ENCODE results near the gene RPS15. TPM values are rescaled to one million over a fixed set of nuclear protein-coding genes. Genes with fewer than 3 reads are reported as not detected.

The RPS15 gene
- total and polyA plus RNA-seq, 2 donors (not counting 3 experiments of a cell fraction or from before 2014, with no cell fraction given): 1,260 to 3,270 TPM

GRCh38 chr19:1478934-1479707 lies 40.9 kb downstream of the RPS15 start, which contains the start of gene C19orf25:
C19orf25 (minus strand) TSS chr19:1479215; CDS start chr19:1478903, 312 bp downstream.
- Histone ChIP-seq H2AFZ (ENCODE audit: low read depth, low read length) (peak within 1 kb of the TSS; percentile 97), H3K4me2 (ENCODE audit: insufficient read depth, low read length) (peak within 1 kb of the TSS; percentile 65), H3K9me1 (replicated peaks; ENCODE audit: control insufficient read depth, extremely low read depth, insufficient read depth, low read length) (no peaks in the 10 kb centered on the region), H3K27ac (ENCODE audit: insufficient read depth, low read depth, low read length) (peak within 1 kb of the TSS; percentile 15), H3K4me1 (ENCODE audit: control insufficient read depth, extremely low read depth, insufficient read depth, low read length) (peaks cover 3% of the 10 kb centered on the region), H3K36me3 (ENCODE audit: control insufficient read depth in 2 of 2, extremely low read depth in 1 of 2, insufficient read depth in 2 of 2, low read length in 2 of 2) (peaks cover 0 to 3% of the 10 kb centered on the region in 2 experiments), H4K20me1 (replicated peaks; ENCODE audit: control insufficient read depth, extremely low read depth, insufficient read depth, low read length) (no peaks in the 10 kb centered on the region), H3K9ac (replicated peaks; ENCODE audit: extremely low read depth, insufficient read depth, low read length) (peak within 1 kb of the TSS; percentile 64), H3K4me3 (replicated peaks in 1 of 3; ENCODE audit: insufficient read depth in 1 of 3, low read depth in 1 of 3, low read length in 3 of 3) (peak within 1 kb of the TSS; percentile 75 to 88 (median 75)), H3K27me3 (ENCODE audit: control insufficient read depth in 2 of 2, insufficient read depth in 2 of 2, low read length in 2 of 2) (no peaks in the 10 kb centered on the region), H3K79me2 (ENCODE audit: control insufficient read depth, insufficient read depth, low read length) (peaks cover 5% of the 10 kb centered on the region), H3K9me3 (replicated peaks; ENCODE audit: control insufficient read depth, insufficient read depth, low read length) (no peaks in the 10 kb centered on the region)
- FAIRE-seq (peak; percentile 95), DNase-seq (ENCODE audit: low read depth, low spot score) (peak; percentile 91)
- intact Hi-C loops (cut with micrococcal nuclease) (loop anchor here (1.0 kb wide), 1 partner anchor 11 kb away; the partner anchor contains the start of gene PCSK4), dilution Hi-C loops (cut with MboI; ENCODE audit: extremely low pct_ligation_motif_present, low sequenced_read_pairs) (no loop called here)
- ChIA-PET CTCF (no interaction called here), POLR2A (interaction anchor here (0.6 kb wide), 2 partner anchors 237 to 394 kb away, joined by 3 read pairs; no protein-coding TSS in a partner anchor)
- peak; percentile 76 for TF ChIP-seq POLR2AphosphoS5 (IDR thresholded peaks at IDR 0.05; ENCODE audit: insufficient read depth, low read depth, low read length)
- no peak for TF ChIP-seq GATA2 (IDR thresholded peaks at IDR 0.05; ENCODE audit: insufficient read depth, insufficient read length, low read depth, low read length)
- TF ChIP-seq POLR2A (IDR thresholded peaks at IDR 0.05; ENCODE audit: low read depth, low read length): peak; percentile 90
- peak; percentile 92 for TF ChIP-seq MAX (IDR thresholded peaks at IDR 0.05; ENCODE audit: insufficient read depth, insufficient read length)
- BruUV-seq (replicated peaks): no TSS peak

GRCh38 chr19:1481224-1481892 lies 43.2 kb downstream of the RPS15 start:
- CTCF ChIA-PET: no interaction called here
- TF ChIP-seq POLR2AphosphoS5 (IDR thresholded peaks at IDR 0.05; ENCODE audit: insufficient read depth, low read depth, low read length): no peak
- TF ChIP-seq FOS (IDR thresholded peaks at IDR 0.05; ENCODE audit: borderline replicate concordance, insufficient read depth, low read length): no peak
- TF ChIP-seq MAX (IDR thresholded peaks at IDR 0.05; ENCODE audit: insufficient read depth, insufficient read length): no peak
- no peak for TF ChIP-seq GATA2 (IDR thresholded peaks at IDR 0.05; ENCODE audit: insufficient read depth, insufficient read length, low read depth, low read length)
- TF ChIP-seq MYC (IDR thresholded peaks at IDR 0.05; ENCODE audit: low read depth, low read length): no peak
- no peak for TF ChIP-seq EZH2 (IDR thresholded peaks at IDR 0.05; ENCODE audit: borderline replicate concordance, low read depth, low read length, severe bottlenecking)
- TF ChIP-seq POLR2A (IDR thresholded peaks at IDR 0.05; ENCODE audit: low read depth, low read length): no peak
- TF ChIP-seq CTCF (IDR thresholded peaks at IDR 0.05; ENCODE audit: extremely low read depth in 1 of 2, insufficient read depth in 1 of 2, low read depth in 1 of 2, low read length in 2 of 2): no peak
- no peak for TF ChIP-seq JUN (IDR thresholded peaks at IDR 0.05; ENCODE audit: borderline replicate concordance, insufficient read depth, insufficient read length, low read depth)
- Histone ChIP-seq H2AFZ (ENCODE audit: low read depth, low read length) (no peak overlapping the region), H3K9me3 (replicated peaks; ENCODE audit: control insufficient read depth, insufficient read depth, low read length) (no peaks in the 10 kb centered on the region), H3K27ac (ENCODE audit: insufficient read depth, low read depth, low read length) (no peak overlapping the region), H3K36me3 (ENCODE audit: control insufficient read depth in 2 of 2, extremely low read depth in 1 of 2, insufficient read depth in 2 of 2, low read length in 2 of 2) (no peaks in the 10 kb centered on the region), H3K9me1 (replicated peaks; ENCODE audit: control insufficient read depth, extremely low read depth, insufficient read depth, low read length) (no peaks in the 10 kb centered on the region), H4K20me1 (replicated peaks; ENCODE audit: control insufficient read depth, extremely low read depth, insufficient read depth, low read length) (no peaks in the 10 kb centered on the region), H3K27me3 (ENCODE audit: control insufficient read depth in 2 of 2, insufficient read depth in 2 of 2, low read length in 2 of 2) (no peaks in the 10 kb centered on the region), H3K4me1 (ENCODE audit: control insufficient read depth, extremely low read depth, insufficient read depth, low read length) (peaks cover 3% of the 10 kb centered on the region), H3K4me2 (ENCODE audit: insufficient read depth, low read length) (no peak overlapping the region), H3K9ac (replicated peaks; ENCODE audit: extremely low read depth, insufficient read depth, low read length) (no peak overlapping the region), H3K4me3 (replicated peaks in 1 of 3; ENCODE audit: insufficient read depth in 1 of 3, low read depth in 1 of 3, low read length in 3 of 3) (no peak overlapping the region), H3K79me2 (ENCODE audit: control insufficient read depth, insufficient read depth, low read length) (peaks cover 5% of the 10 kb centered on the region)
- no TSS peak for BruUV-seq (replicated peaks)
- no peak for FAIRE-seq
- intact Hi-C loops (cut with micrococcal nuclease): no loop called here
- DNase-seq (ENCODE audit: low read depth, low spot score): no peak
- POLR2A ChIA-PET: no interaction called here
- dilution Hi-C loops (cut with MboI; ENCODE audit: extremely low pct_ligation_motif_present, low sequenced_read_pairs): no loop called here
